GM12892 (cell line): ENCODE data around the gene CMKLR1.

ENCODE experiments used
- POLR2A ChIP-seq: IDR thresholded peaks from 2 replicates; pipeline ENCODE4 v1.6.1; 2011; ENCODE audit warnings: low read depth, low read length, control low read depth
- POLR2AphosphoS5 ChIP-seq: IDR thresholded peaks from 2 replicates; pipeline ENCODE4 v1.6.1; 2011; ENCODE audit warnings: low read depth, low read length, control low read depth
- TAF1 ChIP-seq: IDR thresholded peaks from 2 replicates; pipeline ENCODE4 v1.6.1; 2011; ENCODE audit warnings: low read depth, mild to moderate bottlenecking, control low read depth, low read length, borderline replicate concordance

DNA sequence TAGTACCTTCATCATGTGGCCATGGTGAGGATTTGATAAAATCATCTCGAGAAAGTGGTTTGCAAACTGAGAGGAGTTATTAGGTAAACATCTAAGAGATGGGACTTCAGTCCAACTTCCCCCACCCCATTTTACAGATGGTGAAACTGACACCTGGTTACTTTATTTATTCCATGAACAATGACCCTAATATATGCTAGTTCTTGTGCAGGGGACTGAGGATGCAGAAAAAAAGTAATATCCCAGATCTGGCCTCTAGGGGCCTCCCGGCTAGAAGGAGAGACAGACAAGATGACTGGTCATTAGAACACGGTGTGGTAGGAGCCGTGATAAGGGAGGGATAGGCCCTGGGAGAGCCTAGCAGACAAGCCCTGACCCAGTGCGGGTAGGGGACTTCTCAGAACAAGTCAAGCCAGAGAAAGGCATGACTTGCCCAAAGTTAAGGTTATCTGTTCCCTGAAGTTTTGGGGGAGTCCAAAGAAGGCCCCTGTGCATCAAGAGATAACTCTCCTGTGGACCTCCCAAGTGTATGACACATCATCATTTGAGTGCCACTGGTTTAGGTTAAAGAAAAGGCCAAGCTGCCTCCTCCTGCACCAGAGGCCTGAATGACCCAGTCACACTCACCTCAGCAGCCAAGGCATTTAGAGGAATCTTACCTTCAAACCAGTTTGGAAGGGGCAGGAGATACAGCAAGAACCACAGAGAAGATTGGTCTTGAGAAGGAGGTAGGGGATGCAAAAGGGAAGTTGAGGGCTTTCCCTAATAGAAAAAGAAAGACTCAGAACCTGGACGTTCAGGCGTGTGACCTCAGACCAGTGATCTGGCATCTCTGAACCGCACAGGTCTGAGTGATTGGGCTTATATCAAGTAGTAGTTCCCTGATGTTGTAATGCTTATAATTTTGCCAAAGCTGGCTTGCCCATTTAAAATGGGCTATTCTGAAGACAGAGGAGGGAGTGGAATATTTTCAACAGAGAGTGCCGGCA lies 1.6 kb downstream of the CMKLR1 start:
- TF ChIP-seq POLR2A (no peak), POLR2AphosphoS5 (no peak), TAF1 (no peak)
